HG03060 (cell line): Measurements from ENCODE around the gene CGB5.

ENCODE experiments used
- ATAC-seq: cut with Tn5 transposase; IDR thresholded peaks from one replicate; pipeline ENCODE4 v1.9.1; 2021; ENCODE audit warnings: low read depth, moderate number of reproducible peaks; ENCODE audit not compliant: unreplicated experiment

Gene CGB5

GRCh38 chr19:49085020-49085867 is 41.6 kb downstream of the CGB5 start, which contains the start of gene SNRNP70:
SNRNP70 (plus strand) TSS chr19:49085451; CDS start chr19:49086415, 964 bp downstream.
- ATAC-seq, result peak; percentile 85

GRCh38 chr19:49085868-49086232 is 42.2 kb downstream of the CGB5 start:
- ATAC-seq, result no peak

GRCh38 chr19:49086296-49086695 is 42.6 kb downstream of the CGB5 start:
- ATAC-seq, result no peak

GRCh38 chr19:49091391-49092038 is 47.9 kb downstream of the CGB5 start:
- no peak for ATAC-seq

- ATAC-seq, result no peak
Observed at GRCh38 chr19:49092686-49093085, 49.0 kb downstream of the CGB5 start.
